ENCODE results near the gene MAP3K10.

GRCh38 chr19:40263440-40264313, 72.5 kb downstream of the MAP3K10 start:
- TF ChIP-seq CTCF (conservative IDR thresholded peaks at IDR 0.05) (no peak), EZH2 (IDR thresholded peaks at IDR 0.05; ENCODE audit: low read depth) (no peak)
